Activated T-cell treated with anti-CD3 and anti-CD28 coated beads, Interleukin-2, amount 50 U/mL, for 48 hours (primary cell): ENCODE data around the gene SKI.
A peak's percentile ranks its signal among the peaks of the same experiment; 100 is the strongest.

Source experiments
- DNase-seq, 2 experiments: peaks; one replicate each; pipeline ENCODE4 v3.0.0-alpha.2; 2020

Gene SKI

GRCh38 chr1:2210786-2211185, 17.3 kb upstream of the SKI start:
- DNase-seq: no peak

GRCh38 chr1:2212274-2212531, 15.9 kb upstream of the SKI start:
- no peak for DNase-seq

DNA sequence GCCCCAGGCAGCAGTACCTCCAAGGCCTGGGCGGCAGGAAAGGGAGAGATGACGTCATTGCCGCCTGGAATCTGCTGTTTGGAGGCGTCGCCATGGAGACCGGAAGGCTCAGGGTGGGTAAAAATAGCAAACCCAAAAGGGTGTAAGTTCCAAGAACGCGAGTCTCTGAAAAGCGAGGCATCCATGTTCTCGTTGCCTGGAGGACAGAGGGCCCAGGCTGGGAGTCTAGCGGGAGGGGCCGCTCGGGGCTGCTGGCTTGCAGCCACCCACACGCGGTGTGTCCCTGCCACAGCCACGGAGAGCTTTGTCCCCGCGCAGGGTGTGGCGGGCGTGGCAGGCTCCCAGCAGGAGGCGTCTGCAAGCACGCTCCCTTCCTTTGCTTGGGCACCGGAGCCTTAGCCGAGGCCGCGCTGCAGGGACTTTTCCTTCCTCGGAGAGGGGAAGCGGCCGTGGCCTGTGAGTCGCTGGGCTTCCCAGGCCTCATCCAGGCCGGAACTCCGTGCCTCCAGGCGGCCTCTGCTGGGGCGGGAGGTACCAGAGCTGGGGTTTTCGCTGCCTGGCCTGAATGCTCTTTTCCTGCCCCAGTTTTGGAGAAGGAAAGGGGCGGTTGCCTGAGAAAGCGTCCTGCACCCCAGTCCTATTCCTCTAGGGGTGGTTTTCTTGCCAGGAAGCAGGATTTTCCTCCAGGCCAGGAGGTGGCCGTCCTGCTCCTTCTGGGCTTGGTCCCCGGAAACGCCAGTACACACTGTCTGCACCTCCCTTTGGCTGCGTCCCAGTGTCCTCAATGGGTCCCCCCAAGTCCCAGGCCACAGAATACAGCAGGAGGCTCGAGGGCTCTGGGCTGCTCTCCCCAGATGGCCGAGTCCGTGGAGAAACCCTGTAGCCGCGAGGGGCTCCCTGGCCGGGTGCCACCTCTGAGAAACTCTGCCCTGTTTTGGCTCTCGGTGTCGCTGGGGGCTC, 15.3 kb upstream of the SKI start:
- peak; percentile 70 to 75 for DNase-seq

GRCh38 chr1:2213576-2214505, 14.3 kb upstream of the SKI start:
- DNase-seq: no peak

DNA sequence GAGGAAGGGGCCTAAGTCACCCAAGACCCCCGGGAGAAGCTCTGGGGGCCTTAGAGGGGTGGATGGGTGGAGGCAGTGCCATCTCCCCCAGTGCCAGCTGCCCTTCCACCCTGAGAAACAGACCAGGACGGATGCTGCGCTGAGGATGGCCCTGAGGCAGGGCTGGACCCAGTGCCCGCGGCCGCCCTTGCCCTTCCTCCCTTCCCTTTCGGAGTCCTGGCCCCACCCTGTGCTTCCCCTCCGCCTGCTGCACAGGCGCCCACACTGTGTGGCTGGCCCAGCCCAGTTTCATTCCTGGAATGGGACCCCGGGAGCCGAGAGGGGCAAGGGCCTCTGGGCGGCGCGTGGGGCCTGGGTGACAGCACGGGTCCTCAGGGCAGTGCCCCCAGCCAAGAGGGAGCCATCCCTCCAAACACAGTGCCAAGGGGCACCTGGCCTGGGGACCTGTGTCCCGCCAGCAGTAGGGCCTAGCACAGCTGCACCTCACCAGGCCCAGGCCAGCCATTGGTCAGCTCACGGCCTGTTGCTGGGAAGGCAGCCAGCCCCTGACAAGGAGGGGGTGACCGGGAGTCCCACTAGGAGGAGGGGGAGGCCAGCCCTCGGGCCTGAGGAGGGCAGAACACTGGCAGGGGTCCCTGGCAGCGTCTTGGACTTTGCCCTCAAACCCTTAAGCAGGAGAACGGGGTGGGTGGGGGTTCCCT, 13.4 kb upstream of the SKI start:
- DNase-seq: no peak

GRCh38 chr1:2215329-2215728, 12.8 kb upstream of the SKI start:
- no peak for DNase-seq

GRCh38 chr1:2215909-2216766, 12.0 kb upstream of the SKI start:
- DNase-seq: no peak

DNA sequence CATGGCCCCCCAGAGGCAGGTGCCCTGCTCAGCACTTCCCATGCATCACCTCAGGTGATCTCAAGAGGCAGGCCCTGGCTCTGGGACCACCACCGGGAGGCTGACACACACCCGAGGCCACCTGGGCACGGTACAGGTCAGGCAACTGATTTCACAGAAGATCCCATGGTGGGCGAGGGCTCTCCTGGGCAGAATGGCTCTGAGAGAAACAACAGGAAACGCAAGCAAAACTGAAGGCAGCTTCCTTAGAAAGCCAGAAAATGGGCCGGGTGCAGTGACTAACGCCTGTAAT, 11.4 kb upstream of the SKI start:
- DNase-seq: no peak

- no peak for DNase-seq
These were observed 6.8 kb upstream of the SKI start for GRCh38 chr1:2221271-2221670.

DNA sequence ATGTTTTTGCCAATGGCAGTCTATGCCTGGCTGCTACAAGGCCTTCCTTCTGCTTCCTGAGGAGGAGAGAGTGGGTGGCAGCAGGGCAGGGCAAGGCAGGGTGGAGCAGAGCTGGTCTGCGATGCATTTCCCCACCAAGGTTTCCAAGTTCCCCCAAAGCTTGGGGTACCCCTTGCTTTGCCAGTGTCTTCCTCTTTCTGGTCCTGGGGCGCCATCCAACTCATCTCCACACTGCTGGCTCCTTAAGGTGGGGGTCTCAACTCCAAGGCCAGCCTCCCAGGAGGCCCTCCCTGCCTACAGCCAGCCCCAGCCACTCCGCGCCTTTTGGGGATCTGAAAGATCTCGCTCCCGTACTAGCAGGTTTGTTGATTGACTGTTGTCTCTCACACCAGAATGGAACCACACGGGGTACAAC, 3.9 kb upstream of the SKI start:
- no peak for DNase-seq

DNA sequence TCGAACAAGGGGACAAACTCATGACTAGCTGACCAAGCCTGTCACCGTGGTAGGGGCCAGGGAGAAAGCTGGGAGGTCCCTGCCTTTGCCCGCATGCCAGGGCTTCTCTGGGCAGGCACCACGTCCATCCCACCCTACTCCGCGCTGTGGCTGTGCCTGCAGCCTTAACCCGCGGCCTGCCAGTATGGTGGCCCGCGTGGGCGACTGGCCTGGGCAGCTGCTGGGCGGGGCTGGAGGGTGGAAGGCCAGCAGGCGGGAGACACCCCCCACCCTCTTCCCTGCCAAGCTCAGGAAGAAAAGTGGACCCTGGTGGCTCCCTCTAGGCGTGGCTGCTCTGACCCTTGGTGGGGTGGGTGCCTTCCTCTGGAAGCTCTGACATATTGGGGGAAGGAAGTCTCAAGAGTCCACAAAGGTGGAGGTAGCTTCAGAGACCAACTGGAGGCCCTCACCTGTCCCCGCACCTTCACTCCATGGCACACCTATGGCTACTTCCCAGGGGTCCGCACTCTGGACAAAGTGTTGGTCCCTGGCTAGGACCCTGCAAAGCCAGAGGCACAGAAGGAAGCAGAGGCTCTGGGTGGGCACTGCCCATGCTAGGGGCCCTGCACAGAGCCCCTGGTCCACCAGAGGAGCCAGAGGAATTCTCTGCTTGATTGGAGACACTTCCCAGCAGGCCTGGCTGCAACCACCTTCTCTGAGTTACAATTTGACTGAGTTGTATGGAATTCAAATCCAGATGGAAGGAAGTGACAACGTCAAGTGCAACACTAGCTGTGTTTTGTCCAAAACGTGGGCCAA, 3.3 kb upstream of the SKI start:
- no peak for DNase-seq

GRCh38 chr1:2226525-2227345, 1.4 kb upstream of the SKI start:
- DNase-seq: no peak

DNA sequence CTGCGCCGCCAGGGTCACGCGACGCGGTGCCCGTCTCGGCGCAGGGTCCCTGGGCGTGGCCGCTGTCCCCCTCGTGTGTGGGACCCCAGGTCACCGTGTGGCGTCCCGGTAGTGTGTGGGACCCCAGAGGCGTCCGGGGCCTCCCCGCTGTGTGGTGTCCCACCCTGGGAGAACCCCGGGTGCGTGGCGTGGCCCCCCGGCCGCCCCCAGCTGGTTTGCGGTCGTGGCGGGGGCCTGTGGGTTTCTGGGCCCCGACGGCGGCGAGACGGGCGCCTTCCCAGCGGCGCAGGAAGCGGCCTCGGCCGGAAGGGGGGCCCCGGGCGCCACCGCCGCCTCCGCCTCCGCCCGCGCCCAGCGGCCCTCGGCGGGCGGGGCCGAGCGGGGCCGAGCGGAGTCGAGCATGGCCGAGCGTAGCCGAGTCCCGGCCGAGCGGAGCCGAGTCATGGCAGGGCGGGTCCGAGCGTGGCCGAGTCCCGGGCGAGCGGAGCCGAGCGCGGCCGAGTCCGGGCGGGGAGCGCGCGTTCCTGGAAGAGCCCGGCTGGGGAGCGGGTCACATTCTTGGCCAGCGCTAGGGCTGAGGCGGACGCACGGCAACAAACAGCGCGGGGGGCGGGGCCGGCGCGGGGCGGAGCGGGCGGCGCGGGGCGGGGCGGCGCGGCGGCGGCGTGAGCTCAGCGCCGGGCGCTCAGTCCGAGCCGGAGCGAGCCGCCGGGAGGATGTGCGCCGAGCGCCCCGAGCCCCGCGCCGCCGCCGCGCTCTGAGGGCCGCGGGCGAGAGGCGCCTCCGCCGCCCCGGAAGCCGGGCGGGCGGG, 568 bp upstream of the SKI start:
- peak; percentile 95 to 98 for DNase-seq

DNA sequence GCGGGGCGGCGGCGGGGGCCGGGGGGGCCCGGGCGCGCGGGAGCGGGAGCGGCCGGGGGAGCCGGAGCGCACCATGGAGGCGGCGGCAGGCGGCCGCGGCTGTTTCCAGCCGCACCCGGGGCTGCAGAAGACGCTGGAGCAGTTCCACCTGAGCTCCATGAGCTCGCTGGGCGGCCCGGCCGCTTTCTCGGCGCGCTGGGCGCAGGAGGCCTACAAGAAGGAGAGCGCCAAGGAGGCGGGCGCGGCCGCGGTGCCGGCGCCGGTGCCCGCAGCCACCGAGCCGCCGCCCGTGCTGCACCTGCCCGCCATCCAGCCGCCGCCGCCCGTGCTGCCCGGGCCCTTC, 546 bp downstream of the SKI start:
- DNase-seq: no peak

DNA sequence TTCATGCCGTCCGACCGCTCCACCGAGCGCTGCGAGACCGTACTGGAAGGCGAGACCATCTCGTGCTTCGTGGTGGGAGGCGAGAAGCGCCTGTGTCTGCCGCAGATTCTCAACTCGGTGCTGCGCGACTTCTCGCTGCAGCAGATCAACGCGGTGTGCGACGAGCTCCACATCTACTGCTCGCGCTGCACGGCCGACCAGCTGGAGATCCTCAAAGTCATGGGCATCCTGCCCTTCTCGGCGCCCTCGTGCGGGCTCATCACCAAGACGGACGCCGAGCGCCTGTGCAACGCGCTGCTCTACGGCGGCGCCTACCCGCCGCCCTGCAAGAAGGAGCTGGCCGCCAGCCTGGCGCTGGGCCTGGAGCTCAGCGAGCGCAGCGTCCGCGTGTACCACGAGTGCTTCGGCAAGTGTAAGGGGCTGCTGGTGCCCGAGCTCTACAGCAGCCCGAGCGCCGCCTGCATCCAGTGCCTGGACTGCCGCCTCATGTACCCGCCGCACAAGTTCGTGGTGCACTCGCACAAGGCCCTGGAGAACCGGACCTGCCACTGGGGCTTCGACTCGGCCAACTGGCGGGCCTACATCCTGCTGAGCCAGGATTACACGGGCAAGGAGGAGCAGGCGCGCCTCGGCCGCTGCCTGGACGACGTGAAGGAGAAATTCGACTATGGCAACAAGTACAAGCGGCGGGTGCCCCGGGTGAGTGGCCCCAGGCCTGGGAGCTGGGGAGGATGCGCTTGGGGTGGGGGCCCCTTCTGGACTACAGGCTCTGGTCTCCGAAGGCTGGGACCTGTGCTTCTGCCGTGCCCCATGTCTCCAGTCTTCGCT, 1.1 kb downstream of the SKI start:
- peak; percentile 71 to 77 for DNase-seq

- DNase-seq: peak in 1 of 2 experiments; percentile 49
These were observed 2.0 kb downstream of the SKI start for GRCh38 chr1:2229911-2230731.

DNA sequence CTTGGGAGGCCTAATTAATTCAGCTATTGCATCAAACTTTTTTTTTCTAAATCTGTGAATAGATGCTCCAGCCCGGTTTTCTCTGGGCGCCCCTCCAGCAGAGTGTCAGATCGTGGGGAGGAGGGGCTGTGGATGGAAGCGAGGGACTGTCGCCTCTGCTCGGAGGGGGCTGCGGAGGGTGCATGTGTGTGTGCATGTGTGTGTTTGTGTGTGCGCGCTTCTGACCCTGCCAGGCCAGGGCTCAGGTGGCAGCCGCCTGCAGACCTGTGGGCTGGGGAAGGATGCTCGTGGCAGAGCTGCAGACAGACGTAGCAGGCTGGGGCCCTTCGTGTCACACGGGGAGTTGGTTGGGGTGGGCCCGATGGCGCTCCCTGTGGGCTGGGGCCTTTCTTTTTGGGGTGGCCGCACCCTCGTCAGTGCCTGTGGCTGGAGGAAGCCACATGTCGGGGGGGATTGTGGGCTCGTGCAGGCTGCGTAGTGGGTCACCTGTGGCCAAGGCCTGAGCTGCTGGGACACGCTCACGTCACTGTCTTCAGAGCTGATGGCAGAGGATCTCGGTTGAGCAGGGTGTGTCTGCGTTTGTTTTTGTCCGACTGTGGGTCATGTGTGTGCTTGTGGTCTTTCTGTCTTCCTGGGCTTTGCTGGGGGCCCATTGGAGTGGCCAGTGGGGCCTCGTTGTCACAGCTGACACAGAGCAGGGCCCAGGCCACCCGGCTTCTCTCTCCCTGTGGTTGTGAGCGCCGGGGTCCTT, 2.8 kb downstream of the SKI start:
- peak; percentile 58 to 66 for DNase-seq
